SK-N-SH (cell line): ENCODE measurements around the gene SLC6A20. TPM values are rescaled to one million over a fixed set of nuclear protein-coding genes. Genes with fewer than 3 reads are reported as not detected.

Source experiments
- CTCF ChIA-PET: fragments of 300-600, 350-600 bp; formaldehyde crosslinking; extraction: SDS; loops from one replicate; lab custom pipeline; 2021; lab: Yijun Ruan, JAX
- POLR2A ChIA-PET: fragments of 350-600 bp; sonication (Branson Sonifier 250); formaldehyde crosslinking; extraction: SDS; loops from one replicate; lab custom pipeline; 2020; ENCODE audit warnings: antibody characterized with exemption, inconsistent platforms; lab: Yijun Ruan, JAX
- DNase-seq: peaks from one replicate; pipeline ENCODE4 v3.0.0; 2012
- H2AFZ ChIP-seq: fragments of 200-600 bp; sonication (generic); 2 replicates; pipeline ENCODE4 v1.8.1; 2016; ENCODE audit warnings: antibody characterized with exemption, mild to moderate bottlenecking, low read depth
- H3F3A ChIP-seq: fragments of 200-600 bp; sonication (generic); replicated peaks from 2 replicates; pipeline ENCODE3; 2016; ENCODE audit warnings: antibody characterized with exemption, mild to moderate bottlenecking; ENCODE audit not compliant: insufficient read depth
- H3K27ac ChIP-seq, 2 experiments: fragments of 200-500 bp in 1 of 2; fragments of 200-600 bp in 1 of 2; sonication (Bioruptor generic) in 1 of 2; sonication (generic), shearing (Covaris generic) in 1 of 2; 2 replicates each; pipeline versions ENCODE4 v1.5.1 to v1.6.1; 2014 to 2016; ENCODE audit warnings: low read depth in 2 of 2, inconsistent platforms in 1 of 2, low read length in 1 of 2, mild to moderate bottlenecking in 1 of 2, mixed read lengths in 1 of 2
- H3K27me3 ChIP-seq: fragments of 200-600 bp; sonication (generic), shearing (Covaris generic); 2 replicates; pipeline ENCODE4 v1.6.1; 2016; ENCODE audit warnings: mixed run types; ENCODE audit not compliant: insufficient read depth
- H3K36me3 ChIP-seq, 2 experiments: fragments of 200-500 bp in 1 of 2; fragments of 200-600 bp in 1 of 2; sonication (Bioruptor generic) in 1 of 2; sonication (generic) in 1 of 2; replicated peaks in 1 of 2; 2 replicates each; pipeline versions ENCODE3 to v1.5.1; 2014 to 2016; ENCODE audit warnings: low read length in 1 of 2, mild to moderate bottlenecking in 1 of 2; ENCODE audit not compliant: insufficient read depth in 2 of 2, control insufficient read depth in 1 of 2
- H3K4me1 ChIP-seq, 2 experiments: fragments of 200-500 bp in 1 of 2; fragments of 200-600 bp in 1 of 2; sonication (Bioruptor generic) in 1 of 2; sonication (generic), shearing (Covaris generic) in 1 of 2; 2 replicates each; pipeline versions ENCODE4 v1.5.1 to v1.6.1; 2014 to 2016; ENCODE audit warnings: low read depth in 1 of 2, low read length in 1 of 2, mixed run types in 1 of 2; ENCODE audit not compliant: insufficient read depth in 2 of 2, control insufficient read depth in 1 of 2
- H3K4me2 ChIP-seq: fragments of 200-600 bp; sonication (generic), shearing (Covaris generic); 2 replicates; pipeline ENCODE4 v1.6.1; 2017; ENCODE audit warnings: mixed run types
- H3K4me3 ChIP-seq, 2 experiments: fragments of 200-500 bp in 1 of 2; fragments of 200-600 bp in 1 of 2; sonication (Bioruptor generic) in 1 of 2; sonication (generic), shearing (Covaris generic) in 1 of 2; 2 replicates each; pipeline versions ENCODE4 v1.5.1 to v1.8.1; 2014 to 2016; ENCODE audit warnings: low read depth in 2 of 2, inconsistent platforms in 1 of 2, low read length in 1 of 2, mild to moderate bottlenecking in 1 of 2, mixed read lengths in 1 of 2, moderate library complexity in 1 of 2
- H3K79me2 ChIP-seq: fragments of 200-600 bp; sonication (generic); 2 replicates; pipeline ENCODE4 v1.8.1; 2017; ENCODE audit warnings: mild to moderate bottlenecking; ENCODE audit not compliant: insufficient read depth
- H3K9ac ChIP-seq: fragments of 200-600 bp; sonication (generic); 2 replicates; pipeline ENCODE4 v1.6.1; 2017; ENCODE audit warnings: mixed run types
- H3K9me2 ChIP-seq: fragments of 200-600 bp; sonication (generic); 2 replicates; pipeline ENCODE4 v1.6.1; 2017; ENCODE audit warnings: mixed run types
- H3K9me3 ChIP-seq: fragments of 200-600 bp; sonication (generic); 2 replicates; pipeline ENCODE4 v1.6.1; 2017; ENCODE audit warnings: mixed run types, mild to moderate bottlenecking, moderate library complexity
- H4K20me1 ChIP-seq: fragments of 200-600 bp; sonication (generic); 2 replicates; pipeline ENCODE4 v1.6.1; 2017; ENCODE audit warnings: mild to moderate bottlenecking, mixed run types; ENCODE audit not compliant: insufficient read depth
- CHD2 ChIP-seq: fragments of 150-350 bp; IDR thresholded peaks from 2 replicates; pipeline ENCODE4 v1.6.1; 2018; ENCODE audit warnings: low read length; ENCODE audit not compliant: partially characterized antibody
- CTCF ChIP-seq: fragments of 200-600 bp; sonication (generic); IDR thresholded peaks from 2 replicates; pipeline ENCODE4 v1.6.1; 2017; ENCODE audit warnings: antibody characterized with exemption, mild to moderate bottlenecking, moderate library complexity
- ELF1 ChIP-seq: IDR thresholded peaks from 2 replicates; pipeline ENCODE4 v1.4.0; 2012
- EZH2phosphoT487 ChIP-seq: fragments of 200-600 bp; sonication (generic); IDR thresholded peaks from 2 replicates; pipeline ENCODE4 v1.6.1; 2017; ENCODE audit warnings: low read depth, mixed run types, mild to moderate bottlenecking, antibody characterized with exemption, moderate library complexity, borderline replicate concordance
- FOXM1 ChIP-seq: IDR thresholded peaks from 2 replicates; pipeline ENCODE4 v1.4.0; 2012; ENCODE audit warnings: low read depth, mild to moderate bottlenecking
- GATA2 ChIP-seq: sonication (generic); formaldehyde crosslinking; IDR thresholded peaks from 2 replicates; pipeline ENCODE4 v1.5.0; 2020; ENCODE audit warnings: mild to moderate bottlenecking, missing genetic modification reagents
- NFIC ChIP-seq: IDR thresholded peaks from 2 replicates; pipeline ENCODE4 v1.4.0; 2012; ENCODE audit warnings: borderline replicate concordance
- NRF1 ChIP-seq: IDR thresholded peaks from 2 replicates; pipeline ENCODE4 v1.6.1; 2012; ENCODE audit warnings: low read depth, mild to moderate bottlenecking, low read length
- PBX3 ChIP-seq: IDR thresholded peaks from 2 replicates; pipeline ENCODE4; 2012
- RAD21 ChIP-seq: IDR thresholded peaks from 2 replicates; pipeline ENCODE4 v1.6.1; 2012; ENCODE audit warnings: mild to moderate bottlenecking, low read length
- RCOR1 ChIP-seq: fragments of 150-350 bp; IDR thresholded peaks from 2 replicates; pipeline ENCODE4 v1.6.1; 2017; ENCODE audit warnings: antibody characterized with exemption, low read length
- YY1 ChIP-seq: IDR thresholded peaks from 2 replicates; pipeline ENCODE4 v1.4.0; 2012; ENCODE audit warnings: low read depth, mild to moderate bottlenecking
- ZBTB33 ChIP-seq: IDR thresholded peaks from 2 replicates; pipeline ENCODE4 v1.4.0; 2012; ENCODE audit warnings: low read depth, borderline replicate concordance
- WGBS: methylation state at CpG from one replicate; pipeline ENCODE4 v1.1.6; 2017; ENCODE audit warnings: low lambda C conversion rate; 5-methylcytosine and 5-hydroxymethylcytosine counted together
- polyA plus RNA-seq, 3 experiments: library from polyadenylated mRNA; depleted of rRNA; stranded (reverse); fragments of >200 nt; gene quantifications; 2 replicates each; pipeline ENCODE4 v1.2.3, GENCODE V29; 2012
- TF ChIP-seq, protein P1 (sequence below): fragments of 150-350 bp; IDR thresholded peaks from 2 replicates; pipeline ENCODE4 v1.6.1; 2016; ENCODE audit warnings: mild to moderate bottlenecking, low read depth, low read length

SLC6A20 gene
- polyA plus RNA-seq, 1 of the 3 experiments (the other 2 are of a cell fraction) = not detected

- Histone ChIP-seq H3F3A (no peaks in the 10 kb centered on the region), H3K9me3 (no peaks in the 10 kb centered on the region), H3K27ac (no peak overlapping the region), H3K79me2 (no peaks in the 10 kb centered on the region), H3K4me2 (no peak overlapping the region), H3K9ac (no peak overlapping the region), H3K27me3 (no peaks in the 10 kb centered on the region; the same call in 1 of the 2 replicates), H3K9me2 (no peaks in the 10 kb centered on the region), H3K4me3 (no peak overlapping the region), H2AFZ (no peak overlapping the region), H3K4me1 (no peaks in the 10 kb centered on the region), H3K36me3 (no peaks in the 10 kb centered on the region), H4K20me1 (no peaks in the 10 kb centered on the region)
- no peak for TF ChIP-seq NFIC
- no peak for TF ChIP-seq ZBTB33
- no peak for TF ChIP-seq NRF1
- TF ChIP-seq GATA2 (CRISPR knock-in tag) = no peak
- TF ChIP-seq RAD21 = no peak
- TF ChIP-seq RCOR1 = no peak
- TF ChIP-seq CHD2 = no peak
- TF ChIP-seq ELF1 = no peak
- no peak for TF ChIP-seq YY1
- TF ChIP-seq, protein P1, sequence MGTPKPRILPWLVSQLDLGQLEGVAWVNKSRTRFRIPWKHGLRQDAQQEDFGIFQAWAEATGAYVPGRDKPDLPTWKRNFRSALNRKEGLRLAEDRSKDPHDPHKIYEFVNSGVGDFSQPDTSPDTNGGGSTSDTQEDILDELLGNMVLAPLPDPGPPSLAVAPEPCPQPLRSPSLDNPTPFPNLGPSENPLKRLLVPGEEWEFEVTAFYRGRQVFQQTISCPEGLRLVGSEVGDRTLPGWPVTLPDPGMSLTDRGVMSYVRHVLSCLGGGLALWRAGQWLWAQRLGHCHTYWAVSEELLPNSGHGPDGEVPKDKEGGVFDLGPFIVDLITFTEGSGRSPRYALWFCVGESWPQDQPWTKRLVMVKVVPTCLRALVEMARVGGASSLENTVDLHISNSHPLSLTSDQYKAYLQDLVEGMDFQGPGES = no peak
- TF ChIP-seq EZH2phosphoT487 = no peak
- no peak for TF ChIP-seq FOXM1
- no peak for TF ChIP-seq PBX3
- TF ChIP-seq CTCF = no peak
- WGBS = 55% methylated on average over 3 of the region's 3 CpGs
- ChIA-PET CTCF (no interaction called here), POLR2A (no interaction called here)
- no peak for DNase-seq
Observed at GRCh38 chr3:45783667-45784066, 12.7 kb downstream of the SLC6A20 start.
